Gastrocnemius medialis (tissue), 4 donors: ENCODE measurements around the gene VIPR2.

Experiments used
- CTCF ChIP-seq, 5 experiments: fragments of 450-650 bp in 3 of 5; fragments of 200-600 bp in 2 of 5; sonication (generic) in 2 of 5; IDR thresholded peaks in 4 of 5; conservative IDR thresholded peaks in 1 of 5; 1 replicate in 4 of 5; 2 replicates in 1 of 5; pipeline ENCODE4 v1.5.1; 2016 to 2019; ENCODE audit warnings: antibody characterized with exemption in 5 of 5, mild to moderate bottlenecking in 3 of 5, moderate library complexity in 3 of 5
- POLR2A ChIP-seq, 2 donors: fragments of 450-650 bp; IDR thresholded peaks; one replicate each; pipeline ENCODE4 v1.6.1; 2017; ENCODE audit warnings: antibody characterized with exemption in 2 of 2, mild to moderate bottlenecking in 2 of 2, moderate library complexity in 2 of 2

DNA sequence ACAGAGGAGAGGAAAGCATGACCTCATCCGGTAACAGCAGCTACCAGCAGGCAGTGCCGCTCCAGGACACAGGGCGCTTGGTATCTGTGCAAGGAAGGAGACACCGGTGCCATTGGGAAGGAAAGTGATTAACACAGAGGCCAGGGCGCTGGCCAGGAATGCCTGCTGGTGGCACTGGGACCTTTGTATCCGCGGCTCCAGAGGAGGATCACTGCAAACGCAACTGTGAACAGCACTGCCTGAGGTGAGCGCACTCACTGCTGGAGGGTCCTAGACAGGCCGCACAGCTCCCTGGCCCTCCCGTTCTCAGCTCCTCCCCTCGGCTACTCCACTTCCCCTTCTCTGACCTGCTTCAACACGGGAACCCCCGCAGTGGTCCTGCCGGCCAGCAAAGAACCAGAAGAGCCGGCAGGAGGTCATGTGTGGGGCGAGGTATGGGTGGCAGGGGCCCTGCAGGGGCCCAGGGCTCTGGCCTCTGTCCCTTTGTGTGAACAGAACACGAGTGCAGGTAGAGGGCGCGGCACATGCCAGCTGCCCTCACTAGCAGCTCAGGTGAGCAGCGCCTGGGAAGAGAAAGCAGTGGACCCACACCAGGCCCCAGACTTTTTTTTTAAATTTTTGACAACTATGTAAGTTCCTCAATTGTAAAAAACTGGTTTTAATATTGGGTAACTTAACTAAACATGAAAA lies 107.6 kb downstream of the VIPR2 start:
- TF ChIP-seq CTCF (IDR thresholded peaks at IDR 0.05 in 4 of 5, conservative IDR thresholded peaks at IDR 0.05 in 1 of 5), result no peak
- no peak for TF ChIP-seq POLR2A (IDR thresholded peaks at IDR 0.05)
